SH-SY5Y (cell line): ENCODE results near the gene ERCC1.

ENCODE experiments used
- GATA2 ChIP-seq: IDR thresholded peaks from 2 replicates; pipeline ENCODE4 v1.6.1; 2011; ENCODE audit warnings: mild to moderate bottlenecking, low read depth, low read length
- GATA3 ChIP-seq: IDR thresholded peaks from 2 replicates; pipeline ENCODE4 v1.6.1; 2011; ENCODE audit warnings: low read depth, mild to moderate bottlenecking, low read length, moderate library complexity

Gene ERCC1

DNA sequence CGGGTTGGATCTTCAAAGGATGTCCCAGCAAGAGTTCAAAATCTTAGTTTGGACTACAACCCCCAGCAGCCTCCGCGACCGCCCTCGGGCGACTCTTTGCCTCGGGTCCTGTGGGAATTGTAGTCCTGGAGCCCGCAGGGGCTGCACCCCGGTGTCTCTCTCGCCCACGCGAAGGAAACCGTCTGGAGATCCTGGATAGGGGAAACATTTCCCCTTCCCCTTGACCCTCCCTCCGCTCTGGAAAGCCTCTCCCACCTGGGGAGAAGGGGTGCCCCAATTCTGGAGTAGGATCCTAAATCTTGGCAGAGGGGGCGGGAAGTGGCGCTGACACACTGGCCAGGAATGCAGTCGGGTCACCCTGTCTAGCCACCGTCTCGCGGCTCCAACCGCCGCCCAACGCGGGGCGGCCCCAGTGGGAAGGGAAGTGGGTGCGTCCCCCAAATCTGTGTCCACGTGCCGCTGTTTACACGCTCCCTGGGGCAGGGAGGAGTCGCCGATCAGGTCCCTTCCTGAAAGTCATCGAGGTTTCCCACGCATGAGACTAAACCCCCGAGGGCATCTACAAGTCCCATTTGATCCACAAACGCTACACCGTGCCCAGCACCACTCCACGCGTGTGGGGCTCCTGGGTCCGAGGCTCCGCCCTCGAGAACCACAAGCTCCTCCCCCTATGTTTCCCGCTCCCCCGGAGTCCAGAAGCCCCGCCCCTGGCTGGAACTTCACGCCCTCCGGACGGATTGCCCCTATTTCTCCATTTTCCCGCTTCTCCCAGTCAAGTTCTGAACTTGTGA lies 18.1 kb downstream of the ERCC1 start:
- TF ChIP-seq GATA2: no peak
- TF ChIP-seq GATA3: no peak

DNA sequence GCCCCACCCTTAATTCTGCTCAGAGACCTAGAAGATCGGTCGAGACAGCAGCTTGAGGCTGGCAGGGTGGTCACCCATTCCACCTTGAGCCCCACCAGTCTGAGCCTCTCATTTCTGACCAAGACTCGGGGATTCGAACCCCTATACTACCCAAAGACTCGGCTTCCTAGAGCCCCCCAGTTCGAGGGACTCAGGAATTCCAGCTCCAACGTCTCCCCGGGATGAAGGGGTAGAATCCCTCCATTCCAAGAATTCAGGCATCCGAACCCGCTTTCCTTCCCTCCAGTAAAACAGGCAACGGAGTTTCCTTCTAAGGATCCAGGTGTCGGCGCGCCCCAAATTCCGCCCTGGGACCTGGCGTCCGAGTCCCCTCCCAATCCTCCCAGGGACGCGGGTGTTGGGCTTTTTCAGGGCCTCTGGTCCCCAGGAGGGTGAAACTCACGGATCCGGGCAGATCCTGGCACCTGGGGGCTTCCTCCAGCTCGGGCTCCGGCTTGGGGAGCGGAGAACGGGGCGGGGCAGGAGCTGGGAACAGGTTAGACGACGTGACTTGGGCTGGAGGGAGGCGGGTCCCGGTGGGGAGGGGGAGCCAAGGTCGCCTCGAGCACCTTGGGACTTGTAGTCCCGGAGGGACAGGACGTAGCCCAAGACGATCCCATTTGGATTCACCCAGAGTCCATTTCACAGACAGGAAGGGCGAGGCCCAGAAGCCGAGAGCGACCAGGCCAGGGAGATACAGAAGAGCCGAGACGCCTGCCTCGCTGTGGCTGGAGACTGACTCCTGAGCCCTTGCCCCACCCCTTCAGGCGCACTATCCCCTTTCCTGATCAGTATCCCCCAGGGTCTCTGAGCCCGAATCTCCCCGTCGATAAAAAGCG lies 18.9 kb downstream of the ERCC1 start, which contains the start of gene PPP1R13L:
Gene PPP1R13L (minus strand): TSS at position 513 of the 878 bp plus-strand sequence. CDS start 6,751 bp downstream, outside the sequence.
- TF ChIP-seq GATA3: no peak
- TF ChIP-seq GATA2: no peak

DNA sequence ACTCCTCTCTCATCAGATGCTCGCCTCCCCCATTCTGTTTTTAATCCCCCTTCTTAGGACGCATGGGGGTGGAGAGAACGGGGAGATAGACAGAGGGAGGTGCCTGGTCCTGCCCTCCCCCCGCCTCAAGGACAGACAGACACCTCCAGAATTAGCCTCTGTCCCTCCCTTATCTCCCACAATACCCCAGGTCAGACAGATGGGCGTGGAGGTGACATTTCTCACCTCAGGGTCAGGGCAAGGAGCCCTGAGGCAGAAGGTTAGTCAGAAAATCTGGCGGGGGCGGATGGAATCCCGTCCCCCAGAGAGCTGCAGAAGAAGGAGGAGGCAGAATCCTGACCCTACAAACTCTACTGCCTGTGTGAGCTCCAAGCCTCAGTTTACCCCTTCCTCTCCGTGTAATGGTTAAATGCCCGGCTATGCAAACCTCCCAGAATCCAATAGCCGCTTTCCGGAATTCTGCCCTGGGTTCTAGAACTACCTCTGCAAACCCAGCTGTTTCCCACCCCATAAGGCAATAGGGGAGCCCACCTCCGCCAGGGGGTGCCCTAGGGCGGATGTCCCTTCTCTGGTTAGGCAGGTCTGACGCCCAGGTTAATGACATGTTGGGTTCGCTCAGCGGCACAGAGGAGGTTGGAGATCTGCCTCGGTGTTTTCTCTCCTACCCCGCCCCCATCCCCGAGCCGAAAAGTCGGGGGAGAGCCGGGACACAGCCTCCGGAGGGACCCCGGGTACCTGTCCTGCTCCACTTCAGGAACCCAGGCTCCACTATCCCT lies 19.7 kb downstream of the ERCC1 start:
- TF ChIP-seq GATA2: no peak

DNA sequence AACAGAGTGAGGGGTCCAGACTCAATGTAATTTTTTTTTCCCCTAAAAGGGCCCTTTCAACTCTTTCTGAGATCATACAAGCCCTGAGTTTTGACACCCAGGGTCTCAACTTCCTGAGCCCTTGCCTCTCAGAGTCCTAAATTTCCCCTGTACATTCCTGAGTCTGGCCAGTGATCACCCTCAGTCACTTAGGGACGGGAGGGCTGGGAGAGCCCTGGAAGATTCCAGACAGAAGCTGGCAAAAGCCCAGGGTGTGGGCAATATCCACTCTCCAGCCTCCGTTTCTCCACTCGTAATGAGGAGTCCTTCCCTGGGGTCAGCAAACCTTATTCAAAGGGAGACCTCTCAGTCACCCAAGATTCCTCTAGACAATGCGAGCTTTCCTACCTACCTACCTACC lies 20.4 kb downstream of the ERCC1 start:
- TF ChIP-seq GATA2 (no peak), GATA3 (no peak)

DNA sequence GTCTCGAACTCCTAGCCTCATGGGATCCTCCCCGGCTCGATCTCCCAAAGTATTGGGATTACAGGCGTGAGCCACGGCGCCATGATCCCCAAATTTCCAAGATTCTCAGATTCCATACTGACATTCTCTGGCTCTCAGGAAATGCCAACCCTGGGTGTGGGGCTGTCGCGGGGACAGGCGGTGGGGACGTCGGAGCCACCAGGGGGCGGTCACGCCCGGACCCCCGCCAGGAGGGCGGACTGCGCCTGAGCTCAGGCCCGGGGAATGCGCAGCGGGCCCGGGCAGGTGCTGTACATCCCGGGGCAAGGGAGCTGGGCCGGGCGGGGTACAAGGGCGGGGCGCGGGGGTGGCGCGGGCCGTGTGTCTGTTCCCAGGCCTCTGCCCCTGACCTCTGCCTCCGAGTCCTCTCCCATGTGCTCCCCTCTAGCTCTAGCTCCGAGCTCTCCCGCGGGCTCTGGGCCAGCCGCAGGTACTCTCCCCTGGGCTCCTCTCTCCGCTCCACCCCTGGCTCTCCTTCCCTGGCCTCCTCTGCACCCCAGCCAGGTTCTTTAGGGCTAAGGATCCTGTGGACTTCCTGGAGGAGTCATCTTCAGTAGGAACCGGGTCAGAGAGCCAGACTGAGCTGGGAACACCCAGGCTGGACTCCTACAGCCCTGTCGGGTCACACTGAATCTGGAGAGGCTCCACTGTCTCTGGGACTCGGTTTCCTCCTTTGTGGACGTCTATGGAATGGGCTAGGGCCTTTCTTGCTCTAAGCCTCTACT lies 21.2 kb downstream of the ERCC1 start:
- TF ChIP-seq GATA3 (no peak), GATA2 (no peak)

DNA sequence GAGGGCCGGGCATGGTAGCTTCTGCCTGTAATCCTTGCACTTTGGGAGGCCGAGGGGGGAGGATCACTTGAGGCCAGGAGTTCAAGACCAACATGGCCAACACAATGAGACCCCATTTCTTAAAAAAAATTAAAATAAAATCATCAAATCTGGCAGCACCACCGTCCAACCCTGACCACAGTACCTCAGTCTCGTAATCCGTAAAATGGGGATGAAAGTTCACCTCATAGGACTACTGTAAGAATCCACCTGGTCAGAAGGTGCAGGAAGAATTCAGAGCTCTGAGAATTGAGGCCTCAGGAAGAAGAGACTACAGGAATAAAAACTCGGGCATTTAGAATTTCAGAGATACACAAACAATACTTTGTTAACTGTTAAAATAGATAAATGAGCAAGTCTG lies 21.9 kb downstream of the ERCC1 start:
- TF ChIP-seq GATA2 (no peak), GATA3 (no peak)

DNA sequence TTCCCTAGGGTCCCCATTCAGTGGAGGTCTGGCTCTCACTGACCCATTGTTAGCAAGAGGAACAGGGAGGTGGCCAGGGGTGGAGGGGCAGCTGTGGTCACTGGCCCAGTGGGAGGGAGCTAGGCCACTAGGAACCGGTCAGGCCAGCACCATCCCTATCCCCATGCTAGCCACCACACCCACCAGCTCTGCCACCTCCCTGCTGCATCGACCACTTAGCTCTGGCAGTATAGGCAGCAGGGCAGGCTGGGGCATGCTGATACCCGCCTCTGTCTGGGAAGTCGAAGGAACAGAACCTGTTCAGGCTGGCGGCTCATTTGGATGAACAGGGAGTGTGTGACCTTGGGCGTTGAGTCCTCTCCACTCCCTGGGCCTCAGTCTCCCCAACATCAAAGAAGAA lies 23.5 kb downstream of the ERCC1 start:
- no peak for TF ChIP-seq GATA3
- no peak for TF ChIP-seq GATA2

DNA sequence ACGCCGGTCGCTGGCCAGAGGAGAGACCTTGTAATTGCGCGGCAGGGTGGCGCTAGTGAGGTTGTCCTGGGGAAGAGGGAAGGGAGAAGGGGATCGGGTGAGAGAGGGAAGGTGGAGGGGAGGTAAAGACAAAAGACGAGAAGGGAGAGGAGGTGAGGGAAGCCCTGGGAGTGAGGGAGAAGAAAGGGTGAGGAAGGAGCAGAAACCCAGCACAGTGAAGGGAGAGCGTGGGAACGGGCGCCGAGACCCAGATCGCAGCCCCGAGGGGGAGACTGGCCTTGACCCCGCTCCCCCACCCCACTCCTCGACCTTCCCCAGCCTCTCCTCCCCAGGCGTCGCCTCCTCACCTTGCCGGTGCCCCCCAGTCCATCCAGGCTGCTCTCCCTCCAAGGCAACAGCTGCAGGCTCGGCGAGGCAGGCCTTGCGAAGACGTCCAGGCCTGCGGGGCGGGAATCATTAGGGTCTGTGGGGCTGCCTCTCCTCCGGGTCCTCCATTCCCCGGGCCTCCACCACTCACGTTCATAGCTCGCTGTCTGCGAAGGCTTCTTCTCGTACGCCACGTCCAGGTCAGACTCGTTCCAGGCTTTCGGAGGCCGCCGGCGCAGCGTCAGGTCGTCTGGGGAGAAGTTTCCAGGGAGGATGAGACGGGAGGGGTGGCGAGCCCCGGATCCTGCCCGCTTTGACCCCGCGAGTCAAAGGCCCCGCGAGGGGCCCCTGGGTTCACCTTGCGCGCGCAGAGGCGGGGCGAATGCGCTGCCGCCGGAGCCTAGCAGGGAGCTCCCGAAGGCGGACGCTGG lies 27.7 kb downstream of the ERCC1 start:
- TF ChIP-seq GATA3: no peak
- TF ChIP-seq GATA2: no peak

DNA sequence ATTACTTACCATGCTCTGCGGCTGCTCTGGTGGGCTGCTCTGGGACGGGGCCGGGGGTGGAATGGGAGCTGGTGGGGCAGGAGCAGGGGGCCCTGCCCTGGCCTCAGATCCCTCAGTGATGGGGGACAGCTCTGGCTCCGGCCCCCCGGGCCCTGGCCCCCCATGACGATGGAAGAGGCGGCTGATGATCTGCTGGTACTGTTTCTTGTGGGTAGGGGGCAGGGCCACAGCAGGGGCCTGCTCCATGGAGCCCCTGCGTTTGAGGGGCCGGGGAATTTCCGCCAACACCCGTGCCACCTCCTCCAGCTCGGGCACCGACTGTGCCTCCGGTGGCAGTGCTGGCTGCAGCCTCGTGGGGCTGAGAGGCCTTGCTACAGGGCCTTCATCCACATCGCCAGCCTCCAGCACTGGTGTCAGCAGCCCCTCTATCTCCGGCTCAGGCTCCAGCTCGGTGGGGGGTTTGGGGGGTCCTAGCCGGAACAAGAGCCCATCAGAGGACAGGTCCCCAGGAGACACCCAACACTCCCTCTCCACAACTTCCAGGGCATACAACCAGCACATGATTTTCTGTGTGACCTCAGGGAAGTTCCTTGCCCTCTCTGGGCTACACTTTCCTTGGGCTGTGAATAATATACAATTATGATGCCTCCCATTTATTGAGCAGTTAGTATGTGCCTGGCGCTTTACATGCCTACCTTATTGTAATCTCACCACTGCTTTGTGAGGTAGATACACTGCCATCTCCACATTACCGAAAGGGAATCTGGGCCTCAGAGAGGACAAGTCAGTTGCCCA lies 31.6 kb downstream of the ERCC1 start:
- no peak for TF ChIP-seq GATA3
- no peak for TF ChIP-seq GATA2

DNA sequence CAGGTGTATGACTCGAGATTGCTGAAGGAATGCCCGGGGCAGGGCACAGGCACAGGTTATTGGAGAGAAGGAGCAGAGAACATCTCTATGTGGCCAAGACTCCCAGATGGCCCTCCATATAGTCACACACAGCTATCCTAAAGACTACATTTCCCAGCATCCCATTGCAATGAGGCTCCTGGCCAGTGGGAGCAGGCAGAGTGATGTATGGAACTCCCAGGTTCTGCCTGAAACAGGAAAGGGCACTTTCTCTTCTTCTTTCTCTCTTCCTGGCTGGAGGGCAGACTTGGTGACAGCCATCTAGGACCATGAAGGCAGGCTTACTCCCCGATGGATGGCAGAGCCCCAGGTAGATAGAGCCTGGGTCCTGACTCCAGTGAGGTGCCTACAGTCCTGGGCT lies 32.4 kb downstream of the ERCC1 start:
- TF ChIP-seq GATA3 (no peak), GATA2 (no peak)

DNA sequence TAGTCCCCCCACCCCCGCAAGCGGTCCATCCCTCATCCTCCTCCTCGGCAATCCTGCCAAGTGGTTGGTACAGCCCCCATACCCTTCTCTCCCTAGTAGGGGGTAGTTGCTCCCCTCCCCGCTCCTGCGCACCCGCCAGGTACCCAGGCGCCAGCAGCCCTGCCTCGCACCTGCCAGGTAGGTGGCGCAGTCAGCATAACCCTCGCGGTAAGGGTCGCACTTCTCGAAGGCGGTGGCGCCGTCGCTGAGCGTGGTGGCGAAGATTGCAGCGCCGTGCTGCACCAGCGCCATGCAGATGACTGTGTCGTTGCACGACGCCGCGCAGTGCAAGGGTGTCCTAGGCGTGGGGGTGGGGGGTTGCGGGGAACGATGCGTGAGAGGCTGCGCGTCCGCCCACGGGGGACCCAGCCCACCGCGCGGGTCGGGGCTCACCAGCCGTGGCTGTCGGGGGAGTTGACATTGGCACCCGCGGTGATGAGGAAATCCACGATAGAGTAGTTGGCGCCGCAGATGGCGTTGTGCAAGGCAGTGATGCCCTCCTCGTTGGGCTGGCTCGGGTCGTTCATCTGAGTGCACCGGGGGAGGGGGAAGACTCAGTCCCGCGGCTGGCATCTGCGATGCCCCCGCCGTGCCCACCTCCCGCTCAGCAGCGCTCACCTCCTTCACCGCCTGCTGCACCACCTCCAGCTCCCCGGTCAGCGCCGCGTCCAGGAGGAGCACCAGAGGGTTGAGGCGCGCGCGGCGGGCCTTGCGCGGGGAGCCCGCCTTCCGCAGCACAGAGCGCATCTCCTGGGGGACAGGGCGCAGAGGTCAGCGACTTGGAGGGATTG lies 38.1 kb downstream of the ERCC1 start:
- TF ChIP-seq GATA2 (no peak), GATA3 (no peak)

DNA sequence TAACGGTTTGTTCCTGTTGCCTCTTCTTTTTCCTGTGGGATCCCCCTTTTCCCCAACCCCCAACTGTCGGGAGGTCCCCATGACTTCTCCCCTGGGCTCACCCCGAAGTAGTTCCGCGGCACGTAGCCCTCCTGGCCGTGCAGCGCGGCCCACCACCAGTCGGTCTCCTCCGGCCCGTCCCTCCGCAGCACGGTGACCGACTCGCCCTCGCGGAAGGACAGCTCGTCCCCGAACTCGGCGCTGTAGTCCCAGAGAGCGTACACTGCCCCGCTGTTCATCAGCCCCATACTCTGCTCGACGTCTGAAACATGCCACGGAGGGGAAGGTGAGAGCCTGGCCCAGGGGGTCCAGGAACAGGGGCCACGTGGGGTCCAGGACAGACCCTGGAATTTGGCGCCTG lies 41.3 kb downstream of the ERCC1 start:
- TF ChIP-seq GATA2 (no peak), GATA3 (no peak)
